GM21528 (cell line): ENCODE results near the gene MEIKIN.
A peak's percentile ranks its signal among the peaks of the same experiment; 100 is the strongest.

Source experiments
- ATAC-seq: cut with Tn5 transposase; IDR thresholded peaks from one replicate; pipeline ENCODE4 v1.9.1; 2021; ENCODE audit warnings: mild to moderate bottlenecking, moderate library complexity; ENCODE audit not compliant: unreplicated experiment, low FRiP score

MEIKIN gene

GRCh38 chr5:131945551-131946168, at the start of gene MEIKIN:
MEIKIN (minus strand) TSS chr5:131945663; CDS start chr5:131945505, 158 bp downstream.
- ATAC-seq: no peak

GRCh38 chr5:131994533-131995226, 49.2 kb upstream of the MEIKIN start:
- no peak for ATAC-seq

- ATAC-seq: no peak
Measured at GRCh38 chr5:131994090-131994489, 48.6 kb upstream of the MEIKIN start.

- no peak for ATAC-seq
Measured at GRCh38 chr5:131993676-131994075, 48.2 kb upstream of the MEIKIN start.

GRCh38 chr5:131992370-131992769, 46.9 kb upstream of the MEIKIN start:
- ATAC-seq: no peak

- no peak for ATAC-seq
Measured at GRCh38 chr5:131991593-131992324, 46.3 kb upstream of the MEIKIN start.

GRCh38 chr5:131990716-131991115, 45.3 kb upstream of the MEIKIN start:
- no peak for ATAC-seq

GRCh38 chr5:131988601-131989000, 43.1 kb upstream of the MEIKIN start:
- no peak for ATAC-seq

- ATAC-seq: no peak
Measured at GRCh38 chr5:131987251-131987650, 41.8 kb upstream of the MEIKIN start.

GRCh38 chr5:131986161-131986912, 40.9 kb upstream of the MEIKIN start:
- ATAC-seq: no peak

GRCh38 chr5:131984956-131985665, 39.6 kb upstream of the MEIKIN start:
- ATAC-seq: no peak

GRCh38 chr5:131983244-131983771, 37.8 kb upstream of the MEIKIN start:
- ATAC-seq: no peak

GRCh38 chr5:131981516-131981915, 36.1 kb upstream of the MEIKIN start:
- no peak for ATAC-seq

GRCh38 chr5:131980696-131981095, 35.2 kb upstream of the MEIKIN start:
- no peak for ATAC-seq

GRCh38 chr5:131979816-131980215, 34.4 kb upstream of the MEIKIN start:
- ATAC-seq: no peak

- ATAC-seq: no peak
Measured at GRCh38 chr5:131977212-131977604, 31.7 kb upstream of the MEIKIN start.

GRCh38 chr5:131976414-131977211, 31.1 kb upstream of the MEIKIN start:
- peak; percentile 37 for ATAC-seq

- no peak for ATAC-seq
Measured at GRCh38 chr5:131974956-131975726, 29.7 kb upstream of the MEIKIN start.

GRCh38 chr5:131974622-131974955, 29.1 kb upstream of the MEIKIN start:
- no peak for ATAC-seq
